GM18499 (cell line): ENCODE results near the gene UBE2F.
"Not testable (repeated sequence)": the region's sequence is repeated elsewhere in the genome, so short reads cannot be mapped to it uniquely, and the experiment has no call there.

Experiments used
- ATAC-seq: cut with Tn5 transposase; IDR thresholded peaks from one replicate; pipeline ENCODE4 v1.9.1; 2021; ENCODE audit warnings: moderate number of reproducible peaks; ENCODE audit not compliant: insufficient read depth, unreplicated experiment

The UBE2F gene

GRCh38 chr2:238010572-238010971 is 43.8 kb downstream of the UBE2F start:
- no peak for ATAC-seq

DNA sequence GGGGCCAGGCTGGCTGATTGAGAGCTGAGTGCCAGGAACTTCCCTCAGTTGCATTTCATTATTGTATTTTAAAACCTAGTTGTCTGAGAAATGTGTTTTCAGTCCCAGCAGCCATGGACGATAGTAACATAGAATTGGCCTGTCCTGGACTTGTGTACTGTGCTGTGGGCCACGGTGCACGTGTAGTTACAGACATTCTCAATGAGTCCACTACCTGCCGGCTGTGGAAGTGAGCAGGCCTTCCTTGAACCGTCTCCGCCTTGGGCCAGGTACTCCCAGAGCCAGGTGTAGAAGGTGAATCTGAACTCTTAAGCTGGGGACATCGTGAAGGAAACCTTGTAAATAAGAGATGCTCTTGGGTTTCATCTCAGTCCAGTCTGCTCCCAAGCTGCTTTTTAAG is 47.0 kb downstream of the UBE2F start:
- no peak for ATAC-seq

GRCh38 chr2:238015705-238016104 is 48.9 kb downstream of the UBE2F start:
- ATAC-seq = no peak

DNA sequence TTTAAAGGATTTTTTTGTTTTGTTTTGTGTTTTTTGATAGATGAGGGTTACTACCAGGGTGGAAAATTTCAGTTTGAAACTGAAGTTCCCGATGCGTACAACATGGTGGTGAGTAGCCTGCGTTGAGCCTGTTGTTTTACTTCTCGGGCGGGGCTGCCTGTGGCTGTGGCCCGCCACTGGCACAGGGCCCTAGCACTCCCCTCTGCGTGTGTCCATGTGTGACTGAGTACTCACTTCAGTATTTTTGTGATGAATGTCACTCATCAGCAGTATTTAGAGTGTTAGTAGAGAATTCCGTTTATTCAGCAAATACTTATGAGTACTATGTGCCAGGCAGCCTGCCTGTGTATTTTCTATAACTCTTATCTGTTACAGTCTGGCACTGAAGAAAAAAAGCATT is 49.7 kb downstream of the UBE2F start:
- no peak for ATAC-seq

DNA sequence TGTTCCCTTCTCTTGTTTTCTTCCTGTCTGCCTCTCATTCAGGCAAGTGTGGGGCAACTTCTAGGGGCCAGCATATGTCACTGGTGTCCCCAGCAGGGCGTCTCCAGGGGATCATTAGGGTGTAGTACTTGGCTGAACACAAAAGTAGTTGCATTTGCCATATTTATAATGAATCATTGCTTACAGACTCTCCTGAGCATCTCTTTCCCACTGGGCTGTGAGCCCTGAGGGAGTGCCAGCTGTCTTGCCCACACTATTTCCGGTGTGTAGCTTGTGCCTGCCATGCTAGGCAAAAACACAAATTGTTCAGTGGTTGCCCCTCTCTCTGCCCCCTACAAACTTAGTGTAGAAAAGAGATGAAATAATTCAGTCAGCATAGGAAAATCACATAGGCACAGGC is 53.1 kb downstream of the UBE2F start:
- no peak for ATAC-seq

DNA sequence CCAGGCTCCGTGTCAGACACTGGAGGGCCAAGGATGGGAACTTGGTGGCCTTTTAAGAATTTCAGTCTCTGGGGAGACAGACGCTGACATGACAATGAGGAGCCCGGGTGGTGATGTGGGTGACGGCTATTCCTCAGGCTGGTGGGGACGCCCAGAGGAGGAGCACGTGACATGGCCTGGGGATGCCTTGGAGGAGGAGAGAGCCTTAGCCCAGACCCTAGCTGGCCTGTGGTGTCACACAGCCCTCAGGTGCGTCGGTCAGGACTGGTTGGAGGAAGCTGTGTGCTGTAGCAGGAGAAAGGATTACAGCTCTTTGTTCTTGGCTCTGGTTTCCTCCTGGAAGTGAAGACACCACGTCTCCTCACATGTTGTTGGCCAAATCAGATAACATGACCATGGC is 54.0 kb downstream of the UBE2F start:
- no peak for ATAC-seq

GRCh38 chr2:238021327-238021726 is 54.5 kb downstream of the UBE2F start:
- ATAC-seq = no peak

- ATAC-seq = no peak
Measured at GRCh38 chr2:238022594-238023157, 55.9 kb downstream of the UBE2F start.

- ATAC-seq = no peak
Measured at GRCh38 chr2:238023608-238024007, 56.8 kb downstream of the UBE2F start.

DNA sequence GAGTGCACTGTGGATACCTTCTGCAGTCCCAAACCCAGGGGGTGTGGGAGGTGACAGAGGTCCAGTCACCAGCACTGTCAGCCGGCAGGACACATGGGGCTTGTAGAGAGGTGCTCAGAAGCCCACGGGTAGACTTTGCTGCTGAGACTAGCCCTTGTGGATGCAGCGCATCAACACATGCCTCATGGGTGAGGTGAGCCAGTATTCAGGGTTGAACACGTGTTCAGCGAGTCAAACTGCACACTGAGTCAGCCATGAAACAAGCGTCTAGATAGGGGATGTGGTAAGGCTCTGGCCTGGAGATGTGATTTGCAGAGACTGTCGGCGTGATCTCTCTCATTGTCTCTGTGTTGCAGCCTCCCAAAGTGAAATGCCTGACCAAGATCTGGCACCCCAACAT is 58.2 kb downstream of the UBE2F start:
- ATAC-seq = no peak

- ATAC-seq = no peak
Measured at GRCh38 chr2:238025741-238026360, 59.0 kb downstream of the UBE2F start.

DNA sequence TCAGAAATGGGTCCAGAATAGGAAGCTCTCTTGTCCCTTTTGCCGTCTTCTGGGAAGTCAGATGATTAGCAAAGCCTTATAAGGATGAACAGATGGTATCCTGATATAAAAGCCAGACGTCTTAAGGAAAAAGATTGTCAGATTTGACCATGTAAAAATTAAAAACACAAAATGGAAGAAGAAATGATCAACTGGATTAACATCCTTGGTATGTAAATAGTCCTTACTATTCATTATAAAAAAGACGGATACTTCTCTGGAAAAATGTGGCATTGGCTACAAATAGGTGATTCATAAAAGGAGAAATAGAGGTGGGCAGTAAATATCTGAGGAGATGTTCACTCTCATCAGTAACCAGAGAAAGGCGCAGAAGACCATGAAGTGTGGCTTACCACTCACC is 60.2 kb downstream of the UBE2F start:
- ATAC-seq = no peak

- ATAC-seq = no peak
Measured at GRCh38 chr2:238027591-238028415, 61.0 kb downstream of the UBE2F start.

DNA sequence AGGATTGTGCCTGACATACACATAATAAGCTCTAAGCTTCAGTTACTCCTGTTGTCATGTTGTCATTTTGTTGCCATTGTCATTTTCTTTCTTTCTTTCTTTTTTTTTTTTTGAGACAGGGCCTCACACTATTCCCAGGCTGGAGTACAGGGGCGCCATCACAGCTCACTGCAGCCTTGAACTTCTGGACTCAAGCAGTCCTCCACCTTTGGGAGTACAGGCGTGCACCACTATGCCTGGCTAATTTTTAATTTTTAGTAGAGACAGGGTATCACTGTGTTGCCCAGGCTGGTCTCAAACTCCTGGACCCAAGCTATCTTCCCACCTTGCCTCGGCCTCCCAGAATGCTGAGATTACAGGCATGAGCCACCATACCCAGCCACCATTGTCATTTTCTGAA is 63.0 kb downstream of the UBE2F start:
- ATAC-seq = no peak

DNA sequence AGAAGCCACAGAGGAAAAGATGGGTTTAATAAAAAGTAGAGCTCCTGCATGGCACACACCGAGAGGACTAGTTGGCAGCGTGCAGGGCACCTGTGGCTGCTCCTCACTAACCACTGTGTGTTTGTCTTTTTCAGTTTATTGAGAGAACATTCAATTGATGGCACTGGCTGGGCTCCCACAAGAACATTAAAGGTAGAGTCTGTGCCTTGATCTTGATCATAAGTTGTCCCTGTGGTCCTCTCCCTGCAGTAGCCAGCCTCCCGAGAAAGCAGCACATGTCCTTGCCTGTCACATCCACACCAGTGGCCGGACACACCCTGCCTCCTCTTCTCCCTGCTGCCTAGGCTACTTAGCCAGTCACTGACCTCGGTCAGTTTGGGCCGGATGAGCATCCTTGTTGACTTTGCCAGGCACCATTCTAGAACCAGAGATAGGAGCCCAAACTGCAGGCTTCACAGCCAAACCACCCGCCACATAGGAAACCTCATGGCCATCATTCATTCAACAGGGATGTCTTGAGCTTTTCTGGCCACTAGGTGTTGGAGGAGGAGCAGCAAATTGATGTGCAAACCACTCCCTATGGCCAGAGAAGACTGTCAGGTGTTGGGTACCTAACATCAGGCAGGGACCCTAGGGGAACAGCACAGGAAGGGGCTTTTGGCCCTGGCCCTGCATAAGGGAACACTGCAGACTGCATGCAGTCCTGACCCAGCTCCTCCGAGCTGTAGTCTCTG is 63.8 kb downstream of the UBE2F start:
- ATAC-seq = no peak

- ATAC-seq = no peak
Measured at GRCh38 chr2:238031751-238032150, 64.9 kb downstream of the UBE2F start.

DNA sequence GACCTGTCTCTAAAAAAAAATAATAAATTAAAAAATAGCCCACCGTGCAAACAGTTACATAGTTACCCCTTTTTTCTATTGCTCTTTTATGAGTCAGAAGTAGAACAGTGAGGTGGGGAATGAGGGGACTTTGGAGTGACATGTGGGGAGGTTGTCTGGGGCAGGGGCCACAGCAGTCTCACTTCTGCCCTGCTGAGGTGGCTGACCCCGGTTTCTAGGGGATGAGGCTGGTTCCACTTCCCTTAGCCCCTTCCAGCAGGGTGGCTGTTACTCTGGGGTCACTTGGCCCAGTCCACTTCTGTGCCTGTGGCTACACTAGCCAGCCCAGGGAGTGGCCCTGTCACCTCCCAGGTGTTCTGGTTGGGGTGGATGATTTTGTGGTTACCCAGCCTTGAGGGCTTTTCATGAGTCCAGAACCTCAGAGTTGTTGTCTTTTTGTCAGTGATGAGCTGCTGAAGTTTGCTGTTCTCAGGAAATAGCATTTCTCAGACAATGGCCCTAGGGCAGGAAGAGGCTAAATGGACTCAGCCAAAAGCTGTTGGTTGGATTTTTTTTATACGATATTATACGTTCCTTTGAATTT is 66.0 kb downstream of the UBE2F start:
- ATAC-seq = no peak

DNA sequence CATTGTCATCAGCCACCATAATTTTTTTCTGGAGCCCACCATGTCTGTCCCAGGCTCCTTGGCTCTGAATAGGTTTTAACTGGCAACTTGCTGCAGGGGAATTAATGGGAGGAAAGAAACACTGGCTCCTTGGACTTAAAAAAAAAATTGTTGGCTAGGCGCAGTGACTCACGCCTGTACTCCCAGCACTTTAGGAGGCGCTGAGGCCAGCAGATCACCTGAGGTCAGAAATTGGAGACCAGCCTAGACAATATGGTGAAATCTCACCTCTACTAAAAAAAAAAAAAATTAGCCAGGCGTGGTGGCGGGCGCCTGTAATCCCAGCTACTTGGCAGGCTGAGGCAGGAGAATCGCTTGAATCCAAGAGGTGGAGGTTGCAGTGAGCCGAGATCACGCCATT is 67.2 kb downstream of the UBE2F start:
- not testable (repeated sequence) for ATAC-seq

GRCh38 chr2:238038203-238038602 is 71.4 kb downstream of the UBE2F start:
- ATAC-seq = no peak

DNA sequence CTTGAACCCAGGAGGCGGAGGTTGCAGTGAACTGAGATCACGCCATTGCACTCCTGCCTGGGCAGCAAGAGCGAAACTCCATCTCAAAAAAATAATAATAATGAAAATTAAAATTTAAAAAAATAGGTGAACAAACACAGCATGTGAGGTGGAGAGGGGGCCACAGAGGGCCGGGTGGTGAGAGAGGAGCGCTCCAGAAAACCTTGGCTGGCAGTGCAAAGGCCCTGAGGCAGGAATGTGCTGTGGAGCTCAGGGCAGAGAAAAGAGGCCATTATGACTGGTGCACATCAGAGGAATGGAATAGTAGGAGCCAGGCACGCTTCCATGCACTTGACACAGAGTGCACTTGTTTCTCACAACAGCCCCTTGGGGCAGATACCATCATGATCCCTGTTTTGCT is 72.3 kb downstream of the UBE2F start:
- no peak for ATAC-seq

- ATAC-seq = no peak
Measured at GRCh38 chr2:238039985-238040384, 73.2 kb downstream of the UBE2F start.
